ENCODE data around the gene HSPA12B. TPM values are rescaled to one million over a fixed set of nuclear protein-coding genes. Genes with fewer than 3 reads are reported as not detected.

HSPA12B gene
- total RNA-seq, 1 donor, result not detected

DNA sequence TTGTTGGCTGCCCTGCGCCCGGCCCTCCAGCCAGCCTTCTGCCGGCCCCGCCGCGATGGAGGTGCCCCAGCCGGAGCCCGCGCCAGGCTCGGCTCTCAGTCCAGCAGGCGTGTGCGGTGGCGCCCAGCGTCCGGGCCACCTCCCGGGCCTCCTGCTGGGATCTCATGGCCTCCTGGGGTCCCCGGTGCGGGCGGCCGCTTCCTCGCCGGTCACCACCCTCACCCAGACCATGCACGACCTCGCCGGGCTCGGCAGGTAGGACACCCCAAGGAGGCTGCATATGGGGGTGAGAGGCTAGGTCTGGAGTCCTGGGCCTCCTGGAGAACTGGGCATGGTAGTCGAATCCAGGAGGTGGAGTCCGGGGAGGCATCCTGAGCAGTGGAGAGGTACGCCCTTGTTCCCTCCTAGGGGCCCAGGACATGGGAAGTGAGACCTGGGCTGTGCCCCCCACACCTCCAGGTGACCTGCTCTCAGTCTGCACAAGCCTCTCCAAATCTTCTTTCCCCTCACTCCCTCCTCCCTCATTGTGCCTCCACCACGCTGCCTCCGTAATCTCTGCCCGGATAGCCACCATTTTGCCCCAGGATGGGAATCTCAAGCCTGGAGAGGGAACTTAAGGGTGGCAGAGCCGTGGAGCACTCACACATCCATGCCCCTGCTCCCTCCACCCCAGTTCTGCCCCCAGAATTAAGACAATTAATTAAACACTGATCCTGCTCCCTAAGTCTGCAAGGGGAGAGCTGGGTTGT, 64.2 kb downstream of the HSPA12B start:
- DNase-seq (ENCODE audit: low read depth), result no peak
- H3K4me3 ChIP-seq (ENCODE audit: low read depth, low read length), result peak overlapping the region; percentile 77
- TF ChIP-seq CTCF (IDR thresholded peaks at IDR 0.05; ENCODE audit: insufficient read depth, low read depth, low read length), result no peak

DNA sequence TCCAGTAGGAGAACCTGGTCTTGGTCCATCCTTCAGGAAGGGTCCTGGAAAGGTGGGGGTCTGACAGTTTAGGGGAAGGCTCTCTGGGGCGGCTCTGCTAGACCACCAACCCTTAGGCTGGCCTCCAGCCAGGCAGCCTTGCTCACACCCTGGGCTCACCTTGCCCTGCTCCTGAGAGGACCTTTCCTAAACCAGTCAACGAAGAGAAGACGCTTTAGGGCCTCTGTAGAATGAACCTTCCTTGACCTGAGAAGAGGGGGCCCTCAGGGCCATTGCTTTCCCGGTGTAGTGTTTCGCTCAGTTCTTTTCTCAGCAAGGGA, 64.7 kb downstream of the HSPA12B start:
- no peak for DNase-seq (ENCODE audit: low read depth)
- H3K4me3 ChIP-seq (ENCODE audit: low read depth, low read length), result peak overlapping the region; percentile 77
- TF ChIP-seq CTCF (IDR thresholded peaks at IDR 0.05; ENCODE audit: insufficient read depth, low read depth, low read length), result no peak

DNA sequence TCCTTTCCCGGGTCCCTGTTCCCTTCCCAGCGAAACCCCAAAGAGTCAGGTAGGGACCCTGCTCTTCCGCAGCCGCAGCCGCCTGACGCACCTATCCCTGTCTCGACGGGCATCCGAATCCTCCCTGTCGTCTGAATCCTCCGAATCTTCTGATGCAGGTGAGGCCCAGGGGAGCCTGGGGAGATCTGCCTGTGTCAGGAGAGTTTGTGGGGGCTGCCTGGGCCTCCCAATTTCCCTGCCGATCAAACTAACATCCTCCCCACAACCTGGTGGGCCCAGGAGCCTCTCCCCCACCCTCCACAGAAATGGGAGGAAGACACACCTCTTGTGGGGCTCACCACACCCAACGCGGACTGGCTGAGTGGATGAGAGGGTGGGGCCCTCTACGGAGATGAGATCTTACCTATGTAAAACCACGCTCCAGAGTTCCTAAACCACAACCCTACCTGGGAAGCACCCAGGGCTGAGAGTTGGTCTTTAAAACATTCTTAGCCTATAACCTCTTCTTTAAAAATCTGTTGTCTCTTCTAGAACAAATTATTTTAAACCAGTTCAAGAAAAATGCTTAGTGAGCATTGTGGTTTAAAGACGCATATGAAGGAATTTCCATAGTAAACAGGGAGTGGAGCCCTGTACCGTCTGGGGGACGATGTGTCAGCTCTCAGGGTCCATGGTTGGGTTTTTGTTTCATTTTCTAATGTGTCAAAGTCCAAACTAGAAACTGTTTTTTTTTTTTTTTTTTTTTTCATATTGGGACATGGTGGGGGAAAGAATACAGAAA, 65.3 kb downstream of the HSPA12B start:
- DNase-seq (ENCODE audit: low read depth), result peak; percentile 69

GRCh38 chr20:3798373-3798768, 65.9 kb downstream of the HSPA12B start:
- DNase-seq (ENCODE audit: low read depth), result no peak
- H3K4me3 ChIP-seq (ENCODE audit: low read depth, low read length), result peak overlapping the region; percentile 77
- no peak for TF ChIP-seq CTCF (IDR thresholded peaks at IDR 0.05; ENCODE audit: insufficient read depth, low read depth, low read length)

More for the DNA sequence above, 65.3 kb downstream of the HSPA12B start:
- H3K4me3 ChIP-seq (ENCODE audit: low read depth, low read length), result peak overlapping the region; percentile 77
- TF ChIP-seq CTCF (IDR thresholded peaks at IDR 0.05; ENCODE audit: insufficient read depth, low read depth, low read length), result no peak

DNA sequence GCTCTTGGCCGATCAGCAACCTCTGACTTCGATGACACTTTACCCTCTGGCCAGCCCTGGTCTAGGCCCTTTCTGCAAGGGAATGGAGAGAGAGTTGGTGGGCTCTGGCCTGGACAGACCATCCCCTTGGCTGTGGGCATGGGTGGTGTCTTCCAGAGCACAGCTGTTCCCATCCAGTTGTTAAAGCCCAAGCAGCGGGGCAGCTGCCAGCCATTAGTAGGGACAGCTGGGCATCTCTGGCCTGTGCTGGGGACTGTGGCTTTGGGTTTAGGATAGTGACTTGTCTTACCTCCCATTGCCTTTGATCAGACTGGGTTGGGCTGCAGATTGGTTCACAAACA, 66.4 kb downstream of the HSPA12B start:
- no peak for DNase-seq (ENCODE audit: low read depth)
- TF ChIP-seq CTCF (IDR thresholded peaks at IDR 0.05; ENCODE audit: insufficient read depth, low read depth, low read length), result no peak
- H3K4me3 ChIP-seq (ENCODE audit: low read depth, low read length), result no peak overlapping the region

GRCh38 chr20:3800256-3800877, 67.9 kb downstream of the HSPA12B start:
- no peak for TF ChIP-seq CTCF (IDR thresholded peaks at IDR 0.05; ENCODE audit: insufficient read depth, low read depth, low read length)
- H3K4me3 ChIP-seq (ENCODE audit: low read depth, low read length), result no peak overlapping the region
- no peak for DNase-seq (ENCODE audit: low read depth)
